Measurements from ENCODE around the gene SCN3A.

The SCN3A gene

DNA sequence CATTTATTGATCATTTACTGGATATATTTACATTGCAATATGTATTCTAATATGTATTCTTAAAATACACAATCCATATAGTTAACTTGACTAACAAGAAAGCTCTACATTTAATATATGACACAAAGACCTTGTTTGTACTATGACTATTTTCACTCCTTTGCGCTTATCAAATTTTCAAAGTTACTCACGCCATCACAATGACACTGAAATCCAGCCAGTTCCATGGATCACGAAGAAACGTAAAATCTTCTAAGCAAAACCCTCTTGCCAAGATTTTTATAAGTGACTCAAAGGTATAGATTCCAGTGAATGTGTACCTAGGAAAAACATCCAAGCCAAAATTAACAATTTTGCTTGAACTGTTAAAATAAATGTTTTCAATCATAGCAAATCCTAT lies 39.6 kb downstream of the SCN3A start:
- DNase-seq (ENCODE audit: low read depth), result no peak
- TF ChIP-seq, protein P1, sequence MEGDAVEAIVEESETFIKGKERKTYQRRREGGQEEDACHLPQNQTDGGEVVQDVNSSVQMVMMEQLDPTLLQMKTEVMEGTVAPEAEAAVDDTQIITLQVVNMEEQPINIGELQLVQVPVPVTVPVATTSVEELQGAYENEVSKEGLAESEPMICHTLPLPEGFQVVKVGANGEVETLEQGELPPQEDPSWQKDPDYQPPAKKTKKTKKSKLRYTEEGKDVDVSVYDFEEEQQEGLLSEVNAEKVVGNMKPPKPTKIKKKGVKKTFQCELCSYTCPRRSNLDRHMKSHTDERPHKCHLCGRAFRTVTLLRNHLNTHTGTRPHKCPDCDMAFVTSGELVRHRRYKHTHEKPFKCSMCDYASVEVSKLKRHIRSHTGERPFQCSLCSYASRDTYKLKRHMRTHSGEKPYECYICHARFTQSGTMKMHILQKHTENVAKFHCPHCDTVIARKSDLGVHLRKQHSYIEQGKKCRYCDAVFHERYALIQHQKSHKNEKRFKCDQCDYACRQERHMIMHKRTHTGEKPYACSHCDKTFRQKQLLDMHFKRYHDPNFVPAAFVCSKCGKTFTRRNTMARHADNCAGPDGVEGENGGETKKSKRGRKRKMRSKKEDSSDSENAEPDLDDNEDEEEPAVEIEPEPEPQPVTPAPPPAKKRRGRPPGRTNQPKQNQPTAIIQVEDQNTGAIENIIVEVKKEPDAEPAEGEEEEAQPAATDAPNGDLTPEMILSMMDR (IDR thresholded peaks at IDR 0.05; ENCODE audit: insufficient read depth, low read depth, low read length, missing control alignments), result no peak
- H3K4me3 ChIP-seq (ENCODE audit: low read length), result no peak overlapping the region

DNA sequence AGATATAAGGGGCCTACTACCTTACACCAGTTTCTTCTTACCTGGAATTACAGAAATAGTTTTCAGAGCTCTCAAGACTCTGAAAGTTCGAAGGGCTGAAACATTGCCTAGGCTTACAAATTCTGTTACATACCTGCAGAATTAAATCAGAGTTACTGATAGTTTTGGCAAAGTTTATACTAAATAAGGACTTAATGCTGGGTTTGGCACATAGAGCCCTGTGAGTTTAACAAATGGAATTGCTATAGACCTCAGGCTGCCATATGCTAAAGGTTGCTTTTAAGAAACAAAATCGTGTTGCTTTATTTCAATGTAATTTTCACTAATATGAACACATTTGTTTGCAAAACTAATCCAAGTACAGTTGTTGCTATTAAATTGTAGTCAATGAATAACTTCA lies 40.1 kb downstream of the SCN3A start:
- TF ChIP-seq, protein P1 (IDR thresholded peaks at IDR 0.05; ENCODE audit: insufficient read depth, low read depth, low read length, missing control alignments), result no peak
- DNase-seq (ENCODE audit: low read depth), result no peak
- no peak overlapping the region for H3K4me3 ChIP-seq (ENCODE audit: low read length)

DNA sequence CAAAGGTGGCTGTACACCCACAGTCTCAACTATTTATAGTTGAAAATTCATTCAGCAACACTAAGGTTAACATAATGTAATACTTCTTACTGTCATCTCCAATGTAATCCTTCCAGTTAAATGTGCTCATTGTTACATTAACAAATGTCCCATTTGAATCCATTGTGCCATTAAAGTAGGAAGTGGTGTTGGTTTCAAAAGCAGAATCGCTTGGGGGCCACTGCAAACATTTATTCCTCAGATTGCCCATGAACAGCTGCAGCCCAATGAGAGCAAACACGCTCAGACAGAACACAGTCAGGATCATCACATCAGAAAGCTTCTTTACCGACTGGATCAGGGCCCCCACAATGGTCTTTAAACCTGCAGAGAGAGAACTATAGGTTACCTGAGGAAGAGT lies 41.4 kb downstream of the SCN3A start:
- H3K4me3 ChIP-seq (ENCODE audit: low read length), result no peak overlapping the region
- DNase-seq (ENCODE audit: low read depth), result no peak
- TF ChIP-seq, protein P1 (IDR thresholded peaks at IDR 0.05; ENCODE audit: insufficient read depth, low read depth, low read length, missing control alignments), result no peak

DNA sequence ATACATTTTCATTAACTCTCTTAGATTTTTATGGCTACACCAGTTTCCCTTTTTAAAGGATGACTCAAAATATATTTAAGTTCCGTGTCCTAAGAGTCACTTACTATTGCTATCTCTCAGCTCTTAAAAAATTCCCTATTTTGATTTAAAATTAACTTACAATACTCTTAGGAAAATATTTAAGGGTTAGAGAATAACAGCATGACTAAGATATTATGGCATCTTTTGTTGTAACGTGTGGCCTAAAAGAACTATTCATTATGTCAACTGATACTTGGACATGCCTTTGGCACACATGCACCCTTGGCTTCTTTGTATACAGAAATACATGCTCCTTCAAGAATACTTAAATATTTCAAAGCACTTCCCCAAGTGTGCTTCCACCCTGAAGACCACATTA lies 42.3 kb downstream of the SCN3A start:
- no peak overlapping the region for H3K4me3 ChIP-seq (ENCODE audit: low read length)
- DNase-seq (ENCODE audit: low read depth), result peak; percentile 17
- TF ChIP-seq, protein P1 (IDR thresholded peaks at IDR 0.05; ENCODE audit: insufficient read depth, low read depth, low read length, missing control alignments), result no peak

DNA sequence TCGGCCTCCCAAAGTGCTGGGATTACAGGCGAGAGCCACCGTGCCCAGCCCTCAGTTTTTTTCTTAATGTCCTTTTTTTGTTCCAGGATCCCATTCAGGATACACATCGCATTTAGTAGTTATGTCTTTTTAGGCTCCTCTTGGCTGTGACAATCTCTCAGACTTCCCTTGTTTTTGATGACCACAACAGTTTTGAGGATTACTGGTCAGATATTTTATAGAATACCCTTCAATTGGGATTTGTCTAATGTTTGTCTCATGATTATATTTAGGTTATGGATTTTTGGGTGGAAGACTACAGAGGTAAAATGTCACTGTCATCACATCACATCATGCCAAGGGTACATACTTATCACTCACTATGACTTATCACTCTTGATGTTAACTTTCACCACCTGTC lies 46.7 kb downstream of the SCN3A start:
- TF ChIP-seq, protein P1 (IDR thresholded peaks at IDR 0.05; ENCODE audit: insufficient read depth, low read depth, low read length, missing control alignments), result no peak
- H3K4me3 ChIP-seq (ENCODE audit: low read length), result no peak overlapping the region
- no peak for DNase-seq (ENCODE audit: low read depth)

DNA sequence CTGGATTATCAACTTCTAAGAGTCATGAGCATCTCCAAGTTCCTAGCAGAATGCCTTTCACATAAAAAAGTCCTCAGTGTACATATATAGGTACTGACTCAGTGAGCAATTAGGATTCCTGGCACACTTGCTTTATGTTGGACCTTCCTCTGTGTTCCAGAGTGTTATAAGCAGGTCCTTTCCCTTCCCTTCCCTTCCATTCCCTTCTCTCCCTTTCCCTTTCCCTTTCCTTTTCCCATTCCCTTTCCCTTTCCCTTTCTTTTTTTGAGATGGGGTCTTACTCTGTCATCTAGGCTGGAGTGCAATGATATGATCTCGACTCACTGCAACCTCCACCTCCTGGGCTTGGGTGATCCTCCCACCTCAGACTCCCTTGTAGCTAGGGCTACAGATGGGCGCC lies 48.7 kb downstream of the SCN3A start:
- no peak overlapping the region for H3K4me3 ChIP-seq (ENCODE audit: low read length)
- no peak for DNase-seq (ENCODE audit: low read depth)
- TF ChIP-seq, protein P1 (IDR thresholded peaks at IDR 0.05; ENCODE audit: insufficient read depth, low read depth, low read length, missing control alignments), result no peak

DNA sequence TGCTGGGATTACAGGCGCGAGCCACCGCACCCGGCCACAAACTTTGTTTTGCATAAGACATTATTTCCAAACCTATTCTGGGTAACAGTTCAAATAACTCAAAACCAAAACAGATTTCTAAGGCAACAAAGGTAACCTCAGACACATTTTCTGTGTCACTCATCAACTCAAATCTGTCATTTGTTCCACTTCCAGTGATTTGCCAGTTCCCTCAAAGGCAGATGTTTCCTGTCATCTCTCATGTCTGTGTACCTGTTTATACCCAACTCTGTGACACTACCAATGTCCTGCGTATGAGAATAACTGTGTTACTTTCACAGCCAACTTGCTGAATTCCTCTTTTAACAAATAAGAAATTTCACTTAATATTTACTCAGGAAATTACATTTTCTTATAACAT lies 54.4 kb downstream of the SCN3A start:
- no peak overlapping the region for H3K4me3 ChIP-seq (ENCODE audit: low read length)
- no peak for DNase-seq (ENCODE audit: low read depth)
- TF ChIP-seq, protein P1 (IDR thresholded peaks at IDR 0.05; ENCODE audit: insufficient read depth, low read depth, low read length, missing control alignments), result no peak
